Astrocyte (in vitro differentiated cells and primary cell): ENCODE data around the gene LIN28B.
"Not testable (repeated sequence)": the region's sequence is repeated elsewhere in the genome, so short reads cannot be mapped to it uniquely, and the experiment has no call there.

Experiments used
- EZH2 ChIP-seq: IDR thresholded peaks from 2 replicates; pipeline ENCODE4 v1.6.1; 2012; ENCODE audit warnings: mild to moderate bottlenecking, low read length, inconsistent platforms; ENCODE audit not compliant: insufficient read depth
- TF ChIP-seq, protein P1 (sequence below): IDR thresholded peaks from 2 replicates; pipeline ENCODE4 v1.5.1; 2011; ENCODE audit warnings: low read depth, mild to moderate bottlenecking, inconsistent platforms, low read length, moderate library complexity; ENCODE audit not compliant: insufficient read depth

DNA sequence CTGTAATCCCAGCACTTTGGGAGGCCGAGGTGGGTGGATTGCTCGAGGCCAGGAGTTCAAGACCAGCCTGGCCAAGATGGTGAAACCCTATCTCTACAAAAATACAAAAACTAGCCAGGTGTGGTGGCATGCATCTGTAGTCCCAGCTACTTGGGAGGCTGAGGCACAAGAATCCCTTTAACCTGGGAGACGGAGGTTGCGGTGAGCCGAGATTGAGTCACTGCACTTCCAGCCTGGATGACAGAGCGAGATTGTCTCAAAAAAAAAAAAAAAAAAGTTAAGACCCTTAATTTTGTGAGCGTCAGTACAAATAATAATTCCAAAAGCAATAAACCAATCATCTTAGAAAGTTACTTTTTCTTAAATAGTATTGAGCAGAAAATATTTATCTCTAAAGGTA, 36.7 kb downstream of the LIN28B start:
- TF ChIP-seq, protein P1, sequence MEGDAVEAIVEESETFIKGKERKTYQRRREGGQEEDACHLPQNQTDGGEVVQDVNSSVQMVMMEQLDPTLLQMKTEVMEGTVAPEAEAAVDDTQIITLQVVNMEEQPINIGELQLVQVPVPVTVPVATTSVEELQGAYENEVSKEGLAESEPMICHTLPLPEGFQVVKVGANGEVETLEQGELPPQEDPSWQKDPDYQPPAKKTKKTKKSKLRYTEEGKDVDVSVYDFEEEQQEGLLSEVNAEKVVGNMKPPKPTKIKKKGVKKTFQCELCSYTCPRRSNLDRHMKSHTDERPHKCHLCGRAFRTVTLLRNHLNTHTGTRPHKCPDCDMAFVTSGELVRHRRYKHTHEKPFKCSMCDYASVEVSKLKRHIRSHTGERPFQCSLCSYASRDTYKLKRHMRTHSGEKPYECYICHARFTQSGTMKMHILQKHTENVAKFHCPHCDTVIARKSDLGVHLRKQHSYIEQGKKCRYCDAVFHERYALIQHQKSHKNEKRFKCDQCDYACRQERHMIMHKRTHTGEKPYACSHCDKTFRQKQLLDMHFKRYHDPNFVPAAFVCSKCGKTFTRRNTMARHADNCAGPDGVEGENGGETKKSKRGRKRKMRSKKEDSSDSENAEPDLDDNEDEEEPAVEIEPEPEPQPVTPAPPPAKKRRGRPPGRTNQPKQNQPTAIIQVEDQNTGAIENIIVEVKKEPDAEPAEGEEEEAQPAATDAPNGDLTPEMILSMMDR, result not testable (repeated sequence)
- not testable (repeated sequence) for TF ChIP-seq EZH2
